Erythroblast (primary cell): ENCODE data around the gene COX6A2.

ENCODE experiments used
- GATA1 ChIP-seq: IDR thresholded peaks from 2 replicates; pipeline ENCODE4 v1.6.1; 2011; ENCODE audit warnings: low read depth, mild to moderate bottlenecking, control low read depth, low read length, moderate library complexity
- POLR2A ChIP-seq: IDR thresholded peaks from 2 replicates; pipeline ENCODE4 v1.6.1; 2011; ENCODE audit warnings: mild to moderate bottlenecking, low read length

DNA sequence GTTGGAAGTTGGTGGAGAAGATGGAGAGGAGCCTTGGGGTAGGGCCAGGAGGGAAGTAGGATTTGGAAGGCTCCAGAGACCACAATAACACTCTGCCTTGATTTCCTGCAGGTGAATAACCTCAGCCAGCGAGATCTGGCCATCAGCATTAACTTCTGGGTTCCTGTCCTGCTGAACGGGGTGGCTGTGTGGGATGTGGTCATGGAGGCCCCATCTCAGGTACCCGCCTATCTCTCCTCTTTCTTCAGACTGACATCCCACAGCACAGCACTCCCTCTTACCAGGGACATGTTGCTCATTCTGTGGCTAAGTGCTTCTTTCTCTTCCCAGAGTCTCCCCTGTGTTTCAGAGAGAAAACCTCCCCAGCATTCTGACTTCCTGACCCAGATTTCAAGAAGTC, 4.9 kb downstream of the COX6A2 start:
- TF ChIP-seq POLR2A (no peak), GATA1 (no peak)
